Activated naive CD4-positive, alpha-beta T cell treated with anti-CD3 and anti-CD28 coated beads for 36 hours (primary cell): ENCODE data around the gene PNPLA6. TPM values are rescaled to one million over a fixed set of nuclear protein-coding genes. Genes with fewer than 3 reads are reported as not detected.

Experiments used
- CTCF ChIA-PET: fragments of 350-600 bp; sonication (Branson Sonifier 250); formaldehyde crosslinking; loops from one replicate; lab custom pipeline; 2021; ENCODE audit warnings: antibody characterized with exemption; lab: Charles Lee
- DNase-seq: peaks from one replicate; pipeline ENCODE4 v3.0.0-alpha.2; 2020
- H3K27ac Mint-ChIP-seq: one replicate; pipeline ENCODE4 v1.8.0; 2021; ENCODE audit warnings: mild to moderate bottlenecking, mixed read lengths
- H3K27me3 Mint-ChIP-seq: one replicate; pipeline ENCODE4 v1.8.0; 2021; ENCODE audit warnings: low read depth, mixed read lengths
- H3K36me3 Mint-ChIP-seq: one replicate; pipeline ENCODE4 v1.8.0; 2021; ENCODE audit warnings: low read depth, mixed read lengths
- H3K4me1 Mint-ChIP-seq: one replicate; pipeline ENCODE4 v1.8.0; 2021; ENCODE audit warnings: low read depth, mixed read lengths
- H3K4me3 Mint-ChIP-seq: one replicate; pipeline ENCODE4 v1.8.0; 2021; ENCODE audit warnings: mild to moderate bottlenecking, moderate library complexity, mixed read lengths
- H3K9me3 Mint-ChIP-seq: one replicate; pipeline ENCODE4 v1.8.0; 2021; ENCODE audit warnings: mixed read lengths
- intact Hi-C: fragments of 100-400 bp; cut with micrococcal nuclease; formaldehyde crosslinking; loops from one replicate; pipeline ENCODE4 v1.15.1; 2023
- total RNA-seq, 2 experiments: library from RNA; stranded (reverse); gene quantifications; one replicate each; pipeline ENCODE4 v1.2.3, GENCODE V29; 2021

PNPLA6 gene
- total RNA-seq, 2 experiments from 2014 or later, result 75.5 to 81.7 TPM

DNA sequence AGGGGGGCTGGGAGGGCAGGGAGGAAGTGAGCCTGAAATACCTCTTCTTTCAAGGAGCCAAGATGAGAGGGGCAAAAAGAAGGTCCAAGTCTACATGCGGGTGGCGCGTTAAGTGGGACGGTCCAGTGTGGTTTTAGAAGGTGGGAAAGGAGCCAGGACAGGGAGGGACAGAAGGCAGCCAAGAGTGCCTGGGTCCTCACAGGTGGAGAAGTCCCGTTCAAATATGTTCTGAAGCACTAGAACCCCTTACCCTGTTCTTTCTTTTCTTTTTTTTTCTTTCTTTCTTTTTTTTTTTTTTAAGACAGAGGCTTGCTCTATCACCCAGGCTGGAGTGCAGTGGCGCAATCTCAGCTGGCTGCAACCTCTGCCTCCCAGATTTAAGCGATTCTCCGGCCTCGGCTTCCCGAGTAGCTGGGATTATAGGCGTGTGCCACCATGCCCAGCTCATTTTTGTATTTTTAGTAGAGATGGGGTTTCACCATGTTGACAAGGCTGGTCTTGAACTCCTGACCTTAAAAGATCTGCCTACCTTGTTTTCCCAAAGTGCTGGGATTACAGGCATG is 67.5 kb downstream of the PNPLA6 start:
- H3K4me1 Mint-ChIP-seq, result no peaks in the 10 kb centered on the region
- no peak for DNase-seq
- H3K27ac Mint-ChIP-seq, result no peak overlapping the region

DNA sequence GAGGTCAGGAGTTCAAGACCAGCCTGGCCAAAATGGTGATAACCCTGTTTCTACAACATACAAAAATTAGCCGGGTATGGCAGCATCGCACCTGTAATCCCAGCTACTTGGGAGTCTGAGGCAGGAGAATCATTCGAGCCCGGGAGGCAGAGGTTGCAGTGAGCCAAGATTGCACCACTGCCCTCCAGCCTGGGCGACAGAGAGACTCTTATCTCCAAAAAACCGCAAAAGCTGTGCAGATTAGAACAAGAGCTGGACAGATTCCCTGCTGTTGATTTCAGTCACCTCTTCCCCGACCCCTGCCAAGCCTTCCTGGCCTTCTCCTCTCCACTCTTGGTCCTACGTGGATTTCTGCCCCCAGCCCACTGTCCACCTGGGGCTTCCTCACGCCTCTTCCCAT is 68.4 kb downstream of the PNPLA6 start:
- DNase-seq, result no peak
- CTCF ChIA-PET, result no interaction called here
- no peaks in the 10 kb centered on the region for H3K4me1 Mint-ChIP-seq
- H3K9me3 Mint-ChIP-seq, result no peaks in the 10 kb centered on the region
- no peak overlapping the region for H3K4me3 Mint-ChIP-seq
- H3K27ac Mint-ChIP-seq, result no peak overlapping the region
- intact Hi-C loops, result no loop called here
- no peaks in the 10 kb centered on the region for H3K36me3 Mint-ChIP-seq
- peaks cover 4% of the 10 kb centered on the region for H3K27me3 Mint-ChIP-seq

More for the DNA sequence above, 67.5 kb downstream of the PNPLA6 start:
- H3K27me3 Mint-ChIP-seq, result peaks cover 7% of the 10 kb centered on the region
- no peaks in the 10 kb centered on the region for H3K36me3 Mint-ChIP-seq
- intact Hi-C loops, result no loop called here
- CTCF ChIA-PET, result no interaction called here
- no peak overlapping the region for H3K4me3 Mint-ChIP-seq
- no peaks in the 10 kb centered on the region for H3K9me3 Mint-ChIP-seq

DNA sequence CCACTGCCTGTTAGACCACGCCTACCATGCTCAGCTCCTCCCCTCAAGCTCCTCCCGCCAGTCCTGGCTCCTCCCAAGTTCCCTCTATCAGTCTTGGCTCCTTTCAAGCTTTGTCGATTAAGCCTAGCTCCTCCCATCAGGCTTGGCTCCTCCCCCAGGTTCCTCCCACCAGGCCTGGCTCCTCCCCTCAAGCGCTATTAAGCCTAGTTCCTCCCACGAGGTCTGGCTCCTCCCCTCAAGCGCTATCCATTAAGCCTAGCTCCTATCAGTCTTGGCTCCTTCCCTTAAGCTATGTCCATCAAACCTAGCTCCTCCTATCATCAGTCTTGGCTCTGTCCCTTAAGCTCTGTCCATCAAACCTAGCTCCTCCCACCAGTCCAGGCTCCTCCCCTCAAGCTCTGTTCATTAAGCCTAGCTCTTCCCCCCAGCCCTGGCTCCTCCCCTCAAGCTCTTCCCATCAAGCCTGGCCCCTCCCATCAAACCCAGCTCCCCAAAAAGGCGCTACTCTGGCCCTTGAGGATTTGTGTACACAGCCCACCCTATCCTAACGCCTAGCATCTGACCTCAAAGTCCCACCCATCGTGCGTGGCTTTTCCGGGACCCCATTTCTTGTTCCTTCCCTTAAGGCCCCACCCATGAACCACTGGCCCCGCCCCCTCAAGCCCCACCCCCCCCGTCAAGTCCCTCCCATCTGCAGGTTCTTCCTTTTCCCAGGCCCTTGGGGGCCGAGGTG is 70.1 kb downstream of the PNPLA6 start:
- intact Hi-C loops, result no loop called here
- Mint-ChIP-seq H3K36me3 (no peaks in the 10 kb centered on the region), H3K4me3 (no peak overlapping the region), H3K27me3 (peaks cover 4% of the 10 kb centered on the region), H3K27ac (no peak overlapping the region), H3K9me3 (no peaks in the 10 kb centered on the region), H3K4me1 (no peaks in the 10 kb centered on the region)
- peak; percentile 33 for DNase-seq
- CTCF ChIA-PET, result interaction anchor here (0.8 to 2.0 kb wide), 3 partner anchors 27 to 75 kb away, joined by 3 to 5 read pairs (median 3); partner anchors contain the start of genes PCP2 and TRAPPC5

DNA sequence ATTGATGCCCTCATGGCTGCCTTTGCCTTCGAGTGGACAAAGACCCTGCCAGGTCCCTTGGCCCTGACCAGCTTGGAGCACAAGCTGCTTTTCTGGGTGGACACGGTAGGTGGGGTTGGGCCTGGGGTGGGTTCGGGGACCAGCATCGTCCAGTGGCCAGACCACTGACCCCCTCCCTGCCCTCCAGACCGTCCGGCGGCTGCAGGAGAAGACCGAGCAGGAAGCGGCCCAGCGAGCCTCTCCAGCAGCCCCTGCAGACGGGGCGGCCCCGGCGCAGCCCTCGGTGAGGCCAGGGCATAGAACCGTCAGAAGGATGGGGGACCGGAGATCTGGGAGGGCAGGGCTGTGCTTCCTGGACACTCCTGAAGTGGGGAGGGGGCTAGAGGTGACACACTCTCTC is 70.8 kb downstream of the PNPLA6 start:
- intact Hi-C loops, result no loop called here
- no peaks in the 10 kb centered on the region for H3K36me3 Mint-ChIP-seq
- no peak overlapping the region for H3K27ac Mint-ChIP-seq
- H3K9me3 Mint-ChIP-seq, result no peaks in the 10 kb centered on the region
- DNase-seq, result no peak
- H3K4me1 Mint-ChIP-seq, result no peaks in the 10 kb centered on the region
- CTCF ChIA-PET, result interaction anchor here (2.0 kb wide), 1 partner anchor 74 kb away, joined by 5 read pairs; the partner anchor contains the start of gene TRAPPC5
- H3K4me3 Mint-ChIP-seq, result no peak overlapping the region
- peaks cover 4% of the 10 kb centered on the region for H3K27me3 Mint-ChIP-seq

DNA sequence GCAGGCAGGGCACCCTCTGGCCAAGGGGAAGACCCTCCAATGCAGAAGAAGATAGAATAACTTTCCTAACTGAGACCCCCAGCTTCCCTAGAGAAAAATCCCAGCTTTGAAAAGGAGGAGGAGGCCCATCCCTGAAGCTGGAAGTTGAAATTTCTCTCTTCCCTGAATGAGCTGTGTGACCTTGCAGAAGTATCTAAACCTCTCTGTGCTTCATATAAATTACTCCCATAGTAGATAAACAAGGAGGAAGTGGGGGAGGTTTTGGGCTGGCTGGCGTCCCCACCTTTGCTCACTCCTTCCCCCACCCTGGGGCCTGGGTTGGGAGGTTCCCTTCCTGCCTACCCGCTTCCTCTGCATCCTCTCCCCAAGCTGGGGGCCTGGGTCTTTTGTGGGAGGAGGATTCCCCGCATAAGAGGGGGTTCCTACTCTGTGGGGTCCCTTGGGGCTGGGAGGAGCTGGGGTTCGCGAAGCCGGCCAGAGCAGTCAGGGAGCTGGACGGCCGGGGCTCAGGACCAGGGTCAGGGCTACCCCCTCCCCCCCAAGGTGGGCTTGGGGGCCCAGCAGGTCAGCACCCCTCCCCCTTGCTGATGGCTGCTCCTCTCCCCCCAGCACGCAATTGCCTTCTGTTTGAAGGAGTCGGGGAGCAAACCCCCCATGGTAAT is 71.8 kb downstream of the PNPLA6 start:
- DNase-seq, result no peak
- no peaks in the 10 kb centered on the region for H3K27me3 Mint-ChIP-seq
- H3K4me3 Mint-ChIP-seq, result no peak overlapping the region
- H3K27ac Mint-ChIP-seq, result no peak overlapping the region
- no peaks in the 10 kb centered on the region for H3K9me3 Mint-ChIP-seq
- CTCF ChIA-PET, result no interaction called here
- intact Hi-C loops, result no loop called here
- no peaks in the 10 kb centered on the region for H3K4me1 Mint-ChIP-seq
- H3K36me3 Mint-ChIP-seq, result no peaks in the 10 kb centered on the region

DNA sequence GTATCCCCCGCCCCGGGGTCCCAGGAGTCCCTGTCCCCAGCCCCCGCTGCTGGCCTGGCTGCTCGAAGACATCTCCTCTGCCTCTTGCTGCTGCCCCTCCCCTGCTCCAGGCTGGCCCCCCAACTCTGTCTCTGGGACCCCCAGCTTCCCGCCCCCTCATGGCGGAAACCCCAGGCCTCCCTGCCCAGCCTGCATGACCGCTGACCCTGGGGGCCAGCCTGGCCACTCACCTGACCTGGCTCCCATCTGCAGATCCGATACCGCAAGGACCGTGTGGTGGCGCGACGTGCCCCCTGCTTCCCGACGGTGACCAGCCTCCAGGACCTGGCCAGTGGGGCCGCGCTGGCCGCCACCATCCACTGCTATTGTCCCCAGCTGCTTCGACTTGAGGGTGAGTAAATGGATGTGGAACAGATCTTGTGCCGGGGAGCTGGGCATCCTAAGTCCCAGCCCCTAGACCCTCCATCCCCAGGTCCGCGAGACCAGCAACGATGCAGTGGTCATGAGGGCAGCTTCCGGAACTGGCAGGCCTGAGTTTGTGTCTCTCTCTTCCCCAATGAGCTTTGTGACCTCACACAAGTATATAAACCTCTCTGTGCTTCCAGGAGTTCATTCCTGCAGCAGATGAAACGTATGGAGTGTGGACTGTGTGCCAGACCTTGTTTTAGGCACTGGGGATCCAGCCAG is 72.5 kb downstream of the PNPLA6 start:
- Mint-ChIP-seq H3K4me1 (no peaks in the 10 kb centered on the region), H3K4me3 (no peak overlapping the region), H3K27me3 (no peaks in the 10 kb centered on the region), H3K27ac (no peak overlapping the region), H3K9me3 (no peaks in the 10 kb centered on the region), H3K36me3 (no peaks in the 10 kb centered on the region)
- intact Hi-C loops, result no loop called here
- DNase-seq, result no peak
- CTCF ChIA-PET, result interaction anchor here (0.6 kb wide), 1 partner anchor 1579 kb away, joined by 4 read pairs; no protein-coding TSS in a partner anchor

DNA sequence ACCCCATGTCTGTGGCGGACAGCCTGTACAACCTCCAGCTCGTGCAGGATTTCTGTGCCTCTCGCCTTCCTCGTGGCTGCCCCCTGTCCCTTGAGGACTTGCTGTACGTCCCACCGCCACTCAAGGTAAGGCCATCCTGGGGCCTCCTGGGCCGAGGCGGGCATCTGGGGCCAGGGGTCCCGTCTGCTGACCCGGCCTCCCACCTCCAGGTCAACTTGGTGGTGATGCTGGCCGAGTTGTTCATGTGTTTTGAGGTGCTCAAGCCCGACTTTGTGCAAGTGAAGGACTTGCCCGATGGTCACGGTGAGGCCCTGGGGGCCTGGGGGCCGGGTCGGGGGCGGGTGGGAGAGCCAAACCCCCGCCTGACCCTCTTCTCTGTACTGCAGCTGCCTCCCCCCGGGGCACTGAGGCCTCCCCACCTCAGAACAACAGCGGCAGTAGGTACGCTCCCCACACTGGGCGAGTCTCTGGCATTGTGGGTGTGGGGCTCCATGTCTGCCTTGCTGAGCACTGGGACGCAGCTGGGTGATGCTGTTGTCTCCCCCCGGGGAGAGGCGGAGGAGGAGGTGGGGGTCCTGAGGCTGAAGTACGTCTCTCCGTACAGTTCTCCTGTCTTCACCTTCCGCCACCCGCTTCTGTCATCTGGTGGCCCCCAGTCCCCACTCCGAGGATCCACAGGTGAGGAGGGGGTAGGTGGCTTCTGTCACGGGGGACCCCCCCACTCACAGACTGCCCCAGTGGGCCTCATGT is 75.1 kb downstream of the PNPLA6 start:
- H3K27ac Mint-ChIP-seq, result no peak overlapping the region
- no peaks in the 10 kb centered on the region for H3K36me3 Mint-ChIP-seq
- no peak overlapping the region for H3K4me3 Mint-ChIP-seq
- intact Hi-C loops, result no loop called here
- no peaks in the 10 kb centered on the region for H3K4me1 Mint-ChIP-seq
- no peak for DNase-seq
- CTCF ChIA-PET, result no interaction called here
- H3K27me3 Mint-ChIP-seq, result no peaks in the 10 kb centered on the region
- no peaks in the 10 kb centered on the region for H3K9me3 Mint-ChIP-seq

Other genes with a start within 250 kb of the PNPLA6 start
- 1 to 10 TPM; 3.7 to 3.9 TPM for gene INSR, start 241.3 kb upstream of the PNPLA6 start, total RNA-seq
- gene ARHGEF18, start 186.8 kb upstream of the PNPLA6 start, total RNA-seq, result 10 to 100 TPM; 24.6 to 28.7 TPM
- 1 to 10 TPM in 1 of 2 experiments, under 1 TPM in 1; 0.86 to 1.1 TPM for gene PEX11G, start 46.7 kb upstream of the PNPLA6 start, total RNA-seq
- gene ZNF358, start 19.6 kb upstream of the PNPLA6 start, total RNA-seq, result 1 to 10 TPM; 3.7 to 3.9 TPM
- 1 to 10 TPM; 4.2 to 5.2 TPM for gene MCOLN1, start 13.1 kb upstream of the PNPLA6 start, total RNA-seq
- under 1 TPM; 0.24 to 0.30 TPM for gene CAMSAP3, start 60.1 kb downstream of the PNPLA6 start, total RNA-seq
- 10 to 100 TPM; 60.0 to 60.4 TPM for gene XAB2, start 93.8 kb downstream of the PNPLA6 start, total RNA-seq
- 10 to 100 TPM; 93.9 to 96.5 TPM for gene PET100, start 94.1 kb downstream of the PNPLA6 start, total RNA-seq
- under 1 TPM in 1 of 2 experiments, not detected in 1; 0.64 TPM for gene PCP2, start 98.0 kb downstream of the PNPLA6 start, total RNA-seq
- gene STXBP2, start 101.4 kb downstream of the PNPLA6 start, total RNA-seq, result 10 to 100 TPM; 88.4 to 92.4 TPM
- not detected for gene RETN, start 133.3 kb downstream of the PNPLA6 start, total RNA-seq
- gene MCEMP1, start 141.4 kb downstream of the PNPLA6 start, total RNA-seq, result not detected
- 10 to 100 TPM; 74.7 to 82.4 TPM for gene TRAPPC5, start 145.1 kb downstream of the PNPLA6 start, total RNA-seq
- gene FCER2, start 166.4 kb downstream of the PNPLA6 start, total RNA-seq, result under 1 TPM; 0.86 to 0.89 TPM
- not detected for gene CLEC4G, start 196.4 kb downstream of the PNPLA6 start, total RNA-seq
- not detected for gene CD209, start 211.8 kb downstream of the PNPLA6 start, total RNA-seq
- gene CLEC4M, start 227.5 kb downstream of the PNPLA6 start, total RNA-seq, result not detected